Measurements from ENCODE around the gene RIPK4. TPM values are rescaled to one million over a fixed set of nuclear protein-coding genes. Genes with fewer than 3 reads are reported as not detected.
"Not testable (repeated sequence)": the region's sequence is repeated elsewhere in the genome, so short reads cannot be mapped to it uniquely, and the experiment has no call there.

Gene RIPK4
- total and polyA plus RNA-seq, 9 donors = 0.08 to 12.4 (median 0.90) TPM

DNA sequence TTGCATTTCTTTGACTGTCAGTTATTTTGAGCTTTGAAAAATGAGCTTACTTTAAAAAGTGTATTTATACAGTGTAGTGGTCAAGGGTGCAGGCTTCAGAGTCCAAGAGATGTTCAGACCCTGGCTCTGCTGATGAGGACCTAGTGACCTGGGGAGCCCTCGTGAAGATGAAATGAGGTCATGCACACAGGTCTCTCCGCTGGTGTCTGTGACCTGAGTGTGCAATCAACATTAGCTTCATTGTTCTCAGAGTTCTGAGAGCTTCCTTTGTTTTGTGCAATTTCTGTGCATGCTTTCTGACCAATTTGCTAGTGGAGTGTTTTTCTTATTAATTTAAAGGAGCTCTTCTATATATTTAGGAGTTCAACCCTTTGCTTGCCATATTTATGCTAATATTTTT, 71.3 kb downstream of the RIPK4 start:
- intact Hi-C loops (cut with DNase I) = no loop called here
- no peak for TF ChIP-seq EP300 (IDR thresholded peaks at IDR 0.05)
- TF ChIP-seq, protein P1, sequence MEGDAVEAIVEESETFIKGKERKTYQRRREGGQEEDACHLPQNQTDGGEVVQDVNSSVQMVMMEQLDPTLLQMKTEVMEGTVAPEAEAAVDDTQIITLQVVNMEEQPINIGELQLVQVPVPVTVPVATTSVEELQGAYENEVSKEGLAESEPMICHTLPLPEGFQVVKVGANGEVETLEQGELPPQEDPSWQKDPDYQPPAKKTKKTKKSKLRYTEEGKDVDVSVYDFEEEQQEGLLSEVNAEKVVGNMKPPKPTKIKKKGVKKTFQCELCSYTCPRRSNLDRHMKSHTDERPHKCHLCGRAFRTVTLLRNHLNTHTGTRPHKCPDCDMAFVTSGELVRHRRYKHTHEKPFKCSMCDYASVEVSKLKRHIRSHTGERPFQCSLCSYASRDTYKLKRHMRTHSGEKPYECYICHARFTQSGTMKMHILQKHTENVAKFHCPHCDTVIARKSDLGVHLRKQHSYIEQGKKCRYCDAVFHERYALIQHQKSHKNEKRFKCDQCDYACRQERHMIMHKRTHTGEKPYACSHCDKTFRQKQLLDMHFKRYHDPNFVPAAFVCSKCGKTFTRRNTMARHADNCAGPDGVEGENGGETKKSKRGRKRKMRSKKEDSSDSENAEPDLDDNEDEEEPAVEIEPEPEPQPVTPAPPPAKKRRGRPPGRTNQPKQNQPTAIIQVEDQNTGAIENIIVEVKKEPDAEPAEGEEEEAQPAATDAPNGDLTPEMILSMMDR (IDR thresholded peaks at IDR 0.05) = no peak
- no peak for TF ChIP-seq POLR2A (IDR thresholded peaks at IDR 0.05)
- Histone ChIP-seq H3K4me3 (no peak overlapping the region), H3K36me3 (no peaks in the 10 kb centered on the region), H3K27me3 (no peaks in the 10 kb centered on the region), H3K9me3 (no peaks in the 10 kb centered on the region), H3K4me1 (ENCODE audit: insufficient read depth) (no peaks in the 10 kb centered on the region), H3K27ac (no peak overlapping the region)
- whole genome bisulfite sequencing, 3 donors = 63 to 71% (median 64%) methylated on average over 2 of the region's 2 CpGs
- no peak for DNase-seq

DNA sequence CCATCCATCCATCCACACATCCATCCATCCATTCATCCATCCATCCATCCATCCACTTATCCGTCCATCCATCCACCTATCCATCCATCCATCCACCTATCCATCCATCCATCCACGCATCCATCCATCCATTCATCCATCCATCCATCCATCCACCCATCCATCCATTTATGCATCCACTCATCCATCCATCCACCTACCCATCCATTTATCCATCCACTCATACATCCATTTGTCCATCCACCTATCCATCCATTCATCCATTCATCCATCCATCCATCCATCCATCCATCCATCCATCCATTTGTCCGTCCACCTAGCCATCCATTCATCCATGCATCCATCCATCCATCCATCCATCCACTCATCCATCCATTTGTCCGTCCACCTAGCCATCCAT, 72.8 kb downstream of the RIPK4 start:
- H3K27ac ChIP-seq; H3K27me3 ChIP-seq; H3K36me3 ChIP-seq; H3K4me1 ChIP-seq (ENCODE audit: insufficient read depth); intact Hi-C loops (cut with DNase I); H3K4me3 ChIP-seq; H3K9me3 ChIP-seq; DNase-seq: not testable (repeated sequence)
- WGBS, 3 donors = 84 to 93% (median 85%) methylated on average over 4 of the region's 4 CpGs

DNA sequence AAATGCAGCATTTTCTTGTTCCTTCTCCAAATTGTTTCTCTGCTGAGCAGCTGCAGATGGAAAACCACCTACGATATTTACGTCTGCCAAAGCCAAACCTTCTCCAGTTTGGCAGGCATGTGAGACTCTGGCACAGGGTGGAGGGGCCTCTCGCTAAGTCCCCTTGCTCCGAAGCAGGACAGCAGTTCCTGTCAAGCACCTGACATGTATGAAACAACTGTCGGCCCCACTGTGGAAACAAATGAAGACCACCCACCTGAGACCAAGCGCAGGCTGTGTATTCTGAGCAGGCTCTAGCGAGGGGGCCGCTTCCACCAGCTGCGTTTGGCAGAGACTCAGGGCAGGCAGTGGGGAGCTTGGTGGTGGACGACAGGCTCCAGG, 74.7 kb downstream of the RIPK4 start:
- no peak overlapping the region for H3K4me3 ChIP-seq
- intact Hi-C loops (cut with DNase I) = no loop called here
- TF ChIP-seq, protein P1 (IDR thresholded peaks at IDR 0.05) = no peak
- TF ChIP-seq POLR2A (IDR thresholded peaks at IDR 0.05) (no peak), EP300 (IDR thresholded peaks at IDR 0.05) (no peak)
- H3K36me3 ChIP-seq = no peaks in the 10 kb centered on the region
- H3K4me1 ChIP-seq (ENCODE audit: insufficient read depth) = no peaks in the 10 kb centered on the region
- no peak for DNase-seq
- no peaks in the 10 kb centered on the region for H3K9me3 ChIP-seq
- no peaks in the 10 kb centered on the region for H3K27me3 ChIP-seq
- 25 to 38% (median 38%) methylated on average over 10 of the region's 10 CpGs for WGBS, 3 donors
- no peak overlapping the region for H3K27ac ChIP-seq

DNA sequence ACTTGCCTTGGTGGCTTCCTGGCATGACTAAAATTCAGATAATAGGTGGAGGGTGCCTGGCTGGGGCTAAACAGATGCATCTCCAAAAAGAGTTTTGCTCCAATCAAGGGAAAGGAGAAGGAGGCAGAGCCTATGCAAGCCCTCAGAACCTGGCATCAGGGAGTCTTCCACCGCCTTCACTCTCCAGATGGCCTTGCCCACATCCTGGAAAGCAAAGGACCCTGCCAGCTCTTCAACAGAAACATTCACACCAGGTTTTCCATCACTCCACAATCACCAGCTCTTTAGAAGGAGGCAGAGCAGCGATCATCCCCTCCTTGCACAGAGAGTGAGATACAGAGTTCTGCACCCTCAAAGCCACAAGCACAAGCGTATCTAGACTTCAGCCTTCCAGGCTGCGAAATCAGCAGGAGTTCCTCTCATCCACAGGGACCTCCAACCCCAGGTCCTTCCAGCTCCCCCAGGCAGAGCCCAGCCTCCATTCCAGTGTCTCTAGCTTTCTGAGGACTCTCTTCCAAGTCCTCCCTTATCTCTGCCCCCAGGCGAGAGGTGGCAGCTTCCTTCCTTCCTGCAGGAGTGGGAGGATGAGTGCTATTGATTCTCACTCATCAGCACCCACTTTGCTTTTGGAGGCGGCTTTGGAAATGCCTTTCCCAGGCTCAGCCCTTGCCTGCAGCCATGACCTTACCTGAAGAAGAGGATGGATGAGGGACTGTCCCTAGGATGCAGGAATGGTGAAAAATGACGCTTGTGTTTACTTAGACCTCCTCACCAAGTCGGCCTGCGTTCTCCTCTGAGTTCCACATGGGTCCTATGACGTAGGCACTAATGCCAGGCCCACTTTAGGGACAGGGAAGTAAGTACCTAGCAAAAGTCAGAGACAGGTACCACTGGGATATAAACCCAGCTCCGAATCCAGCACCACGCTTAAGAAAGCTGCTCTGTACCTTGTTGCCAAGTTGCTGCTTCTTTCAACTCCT, 75.4 kb downstream of the RIPK4 start:
- WGBS, 3 donors = 33 to 47% (median 45%) methylated on average over 12 of the region's 12 CpGs
- no peaks in the 10 kb centered on the region for H3K36me3 ChIP-seq
- H3K27ac ChIP-seq = no peak overlapping the region
- intact Hi-C loops (cut with DNase I) = no loop called here
- H3K27me3 ChIP-seq = no peaks in the 10 kb centered on the region
- DNase-seq = no peak
- H3K9me3 ChIP-seq = no peaks in the 10 kb centered on the region
- TF ChIP-seq, protein P1 (IDR thresholded peaks at IDR 0.05) = no peak
- TF ChIP-seq EP300 (IDR thresholded peaks at IDR 0.05) (no peak), POLR2A (IDR thresholded peaks at IDR 0.05) (no peak)
- no peaks in the 10 kb centered on the region for H3K4me1 ChIP-seq (ENCODE audit: insufficient read depth)
- no peak overlapping the region for H3K4me3 ChIP-seq

Small RNA genes lying within 50 kb of the gene (microRNA-seq; reads per million reads assigned to microRNA genes)
- 0 reads per million in 3 donors for gene MIR6814

Small RNA genes lying within 50 kb of the gene (small RNA-seq; reads per million reads assigned to genes)
- gene MIR6814 = not detected

Other genes with a start within 250 kb of the RIPK4 start
- 10 to 100 TPM in 1 of 7 donors, 1 to 10 TPM in 6; 5.2 to 10.9 (median 6.0) TPM for gene PRDM15, start 112.3 kb upstream of the RIPK4 start, total RNA-seq
- gene PRDM15, start 112.3 kb upstream of the RIPK4 start, polyA plus RNA-seq = 1 to 10 TPM; 2.0 to 2.2 TPM
- gene C2CD2, start 187.0 kb upstream of the RIPK4 start, total RNA-seq = 10 to 100 TPM; 24.2 to 58.6 (median 37.4) TPM
- gene C2CD2, start 187.0 kb upstream of the RIPK4 start, polyA plus RNA-seq = 10 to 100 TPM; 18.9 to 61.5 TPM
- gene ZBTB21, start 243.3 kb upstream of the RIPK4 start, total RNA-seq = 10 to 100 TPM; 18.7 to 41.4 (median 23.4) TPM
- gene ZBTB21, start 243.3 kb upstream of the RIPK4 start, polyA plus RNA-seq = 1 to 10 TPM; 4.1 to 6.2 TPM

Data from ovary (tissue), 9 donors.